Keratinocyte (primary cell): ENCODE data around the gene KYNU. TPM values are rescaled to one million over a fixed set of nuclear protein-coding genes. Genes with fewer than 3 reads are reported as not detected.

ENCODE experiments used
- DNase-seq: peaks from one replicate; pipeline ENCODE4 v3.0.0-alpha.2; 2011; ENCODE audit warnings: low read depth, missing footprints, low spot score
- FAIRE-seq: peaks from 2 replicates; lab custom pipeline; 2011; peaks lifted over from hg19 to GRCh38; lab: Jason Lieb, UNC
- H2AFZ ChIP-seq: 2 replicates; pipeline ENCODE4 v1.6.0; 2012; ENCODE audit warnings: low read length, control low read depth, inconsistent platforms; ENCODE audit not compliant: control insufficient read depth
- H3K27ac ChIP-seq: 2 replicates; pipeline ENCODE4 v1.5.1; 2011; ENCODE audit warnings: low read length; ENCODE audit not compliant: control insufficient read depth, insufficient read depth
- H3K27me3 ChIP-seq: 3 replicates; pipeline ENCODE4 v1.6.0; 2011; ENCODE audit warnings: low read length; ENCODE audit not compliant: control insufficient read depth, insufficient read depth; ENCODE audit errors: extremely low read depth
- H3K36me3 ChIP-seq, 2 experiments: 2 replicates in 1 of 2; 3 replicates in 1 of 2; pipeline ENCODE4 v1.5.1; 2011; ENCODE audit warnings: low read length in 2 of 2, mild to moderate bottlenecking in 1 of 2; ENCODE audit not compliant: control insufficient read depth in 2 of 2, insufficient read depth in 2 of 2; ENCODE audit errors: extremely low read depth in 1 of 2
- H3K4me1 ChIP-seq: 3 replicates; pipeline ENCODE4 v1.5.1; 2011; ENCODE audit warnings: low read length; ENCODE audit not compliant: control insufficient read depth, insufficient read depth; ENCODE audit errors: extremely low read depth
- H3K4me2 ChIP-seq: 3 replicates; pipeline ENCODE4 v1.6.0; 2011; ENCODE audit warnings: low read depth, low read length; ENCODE audit not compliant: control insufficient read depth, insufficient read depth; ENCODE audit errors: extremely low read depth
- H3K4me3 ChIP-seq, 3 experiments: fragments of 200-600 bp in 1 of 3; sonication (generic) in 1 of 3; 2 replicates in 2 of 3; 3 replicates in 1 of 3; pipeline ENCODE4 v1.5.1; 2011 to 2016; ENCODE audit warnings: low read length in 3 of 3, mild to moderate bottlenecking in 3 of 3, control low read depth in 2 of 3, inconsistent platforms in 1 of 3, low read depth in 1 of 3, mixed read lengths in 1 of 3, mixed run types in 1 of 3, moderate library complexity in 1 of 3; ENCODE audit not compliant: control insufficient read depth in 2 of 3, insufficient read depth in 2 of 3; ENCODE audit errors: extremely low read depth in 1 of 3
- H3K79me2 ChIP-seq: 2 replicates; pipeline ENCODE4 v1.6.0; 2012; ENCODE audit warnings: low read length; ENCODE audit not compliant: control insufficient read depth, insufficient read depth
- H3K9ac ChIP-seq: 3 replicates; pipeline ENCODE4 v1.6.0; 2011; ENCODE audit warnings: low read length; ENCODE audit not compliant: control insufficient read depth, insufficient read depth; ENCODE audit errors: extremely low read depth
- H3K9me1 ChIP-seq: 3 replicates; pipeline ENCODE4 v1.6.0; 2011; ENCODE audit warnings: low read length; ENCODE audit not compliant: control insufficient read depth, insufficient read depth; ENCODE audit errors: extremely low read depth
- H3K9me3 ChIP-seq: 2 replicates; pipeline ENCODE4 v1.5.1; 2012; ENCODE audit warnings: low read depth, low read length; ENCODE audit not compliant: control insufficient read depth
- H4K20me1 ChIP-seq: 3 replicates; pipeline ENCODE4 v1.6.0; 2011; ENCODE audit warnings: low read length; ENCODE audit not compliant: control insufficient read depth, insufficient read depth; ENCODE audit errors: extremely low read depth
- CTCF ChIP-seq, 3 experiments: IDR thresholded peaks in 1 of 3; conservative IDR thresholded peaks in 1 of 3; optimal IDR thresholded peaks in 1 of 3; 2 replicates in 2 of 3; 3 replicates in 1 of 3; pipeline versions ENCODE3 to v1.5.1; 2011; ENCODE audit warnings: low read length in 3 of 3, mild to moderate bottlenecking in 3 of 3, moderate library complexity in 2 of 3, control low read depth in 1 of 3, inconsistent platforms in 1 of 3; ENCODE audit not compliant: insufficient read depth in 2 of 3; ENCODE audit errors: extremely low read depth in 1 of 3
- EZH2 ChIP-seq: IDR thresholded peaks from one replicate; pipeline ENCODE4 v1.6.1; 2012; ENCODE audit warnings: inconsistent platforms, mild to moderate bottlenecking, low read length, moderate library complexity
- dilution Hi-C: fragments of 300-500 bp; cut with MboI; formaldehyde crosslinking; loops from one replicate; pipeline ENCODE4 v1.7.0; 2020; ENCODE audit warnings: low sequenced_read_pairs; ENCODE audit not compliant: extremely low pct_ligation_motif_present
- polyA plus RNA-seq, 5 experiments: library from polyadenylated mRNA; depleted of rRNA in 3 of 5; stranded (reverse) in 3 of 5; stranded (forward) in 1 of 5; unstranded in 1 of 5; fragments of >200 nt; gene quantifications; 1 replicate in 1 of 5; 2 replicates in 3 of 5; 3 replicates in 1 of 5; pipeline versions ENCODE4 v1.2.1 to v1.2.3, GENCODE V29; 2011 to 2012; ENCODE audit warnings: missing spikeins in 2 of 5, low read depth in 1 of 5, low replicate concordance in 1 of 5

The KYNU gene
- polyA plus RNA-seq, 1 donor (not counting 4 experiments of a cell fraction or from before 2014, with no cell fraction given), result 3.9 TPM

GRCh38 chr2:142975239-142975638 lies 97.8 kb downstream of the KYNU start:
- no peaks in the 10 kb centered on the region for H4K20me1 ChIP-seq
- H3K27me3 ChIP-seq, result no peaks in the 10 kb centered on the region
- peak overlapping the region; percentile 86 for H3K4me2 ChIP-seq
- H3K9ac ChIP-seq, result peak overlapping the region; percentile 80
- H2AFZ ChIP-seq, result peak overlapping the region; percentile 58
- peak overlapping the region in 1 of 3 experiments; percentile 5 for H3K4me3 ChIP-seq
- H3K36me3 ChIP-seq, result no peaks in the 10 kb centered on the region
- no peaks in the 10 kb centered on the region for H3K9me3 ChIP-seq
- peaks cover 48% of the 10 kb centered on the region for H3K4me1 ChIP-seq
- FAIRE-seq (peak; percentile 46), DNase-seq (no peak)
- dilution Hi-C loops, result no loop called here
- no peak for TF ChIP-seq CTCF (optimal IDR thresholded peaks at IDR 0.05 in 1 of 3, IDR thresholded peaks at IDR 0.05 in 1 of 3, conservative IDR thresholded peaks at IDR 0.05 in 1 of 3; ENCODE audit: extremely low read depth in 1 of 3, insufficient read depth in 2 of 3, low read length in 3 of 3)
- TF ChIP-seq EZH2, result no peak
- H3K79me2 ChIP-seq, result no peaks in the 10 kb centered on the region
- no peaks in the 10 kb centered on the region for H3K9me1 ChIP-seq
- peak overlapping the region; percentile 99 for H3K27ac ChIP-seq

- Histone ChIP-seq H3K36me3 (no peaks in the 10 kb centered on the region), H3K4me3 (no peak overlapping the region), H3K9ac (no peak overlapping the region), H3K9me3 (no peaks in the 10 kb centered on the region), H3K9me1 (no peaks in the 10 kb centered on the region), H4K20me1 (no peaks in the 10 kb centered on the region), H3K4me2 (no peak overlapping the region), H3K79me2 (no peaks in the 10 kb centered on the region), H2AFZ (peak overlapping the region; percentile 32), H3K4me1 (peaks cover 12% of the 10 kb centered on the region), H3K27me3 (no peaks in the 10 kb centered on the region), H3K27ac (peak overlapping the region; percentile 33)
- TF ChIP-seq CTCF (optimal IDR thresholded peaks at IDR 0.05 in 1 of 3, IDR thresholded peaks at IDR 0.05 in 1 of 3, conservative IDR thresholded peaks at IDR 0.05 in 1 of 3; ENCODE audit: extremely low read depth in 1 of 3, insufficient read depth in 2 of 3, low read length in 3 of 3) (peak in 2 of 3 experiments; percentile 14 to 32), EZH2 (no peak)
- FAIRE-seq (peak; percentile 63), DNase-seq (no peak)
- dilution Hi-C loops, result no loop called here
These were observed 103.0 kb downstream of the KYNU start for GRCh38 chr2:142980246-142981068.
